Activated T-helper 1 cell treated with anti-CD3 and anti-CD28 coated beads, Interleukin-12 subunit alpha, Interleukin-12 subunit beta, Interleukin-2, Interleukin-4 antibody, amounts not matched to agents 30 ng/mL and 10 ng/mL and 1 ng/mL, durations not matched to agents 14 hours and 24 hours and 36 hours (primary cell): ENCODE data around the gene YARS2. TPM values are rescaled to one million over a fixed set of nuclear protein-coding genes. Genes with fewer than 3 reads are reported as not detected.

ENCODE experiments used
- DNase-seq: peaks from one replicate; pipeline ENCODE4 v3.0.0; 2021; ENCODE audit warnings: low spot score
- H3K27ac Mint-ChIP-seq: one replicate; pipeline ENCODE4 v1.8.0; 2021; ENCODE audit warnings: mild to moderate bottlenecking, mixed read lengths
- H3K27me3 Mint-ChIP-seq: one replicate; pipeline ENCODE4 v1.8.0; 2022; ENCODE audit warnings: mild to moderate bottlenecking, moderate library complexity, mixed read lengths; ENCODE audit not compliant: insufficient read depth
- H3K36me3 Mint-ChIP-seq: one replicate; pipeline ENCODE4 v1.8.0; 2021; ENCODE audit warnings: low read depth, mixed read lengths
- H3K4me1 Mint-ChIP-seq: one replicate; pipeline ENCODE4 v1.8.0; 2021; ENCODE audit warnings: low read depth, mixed read lengths
- H3K4me3 Mint-ChIP-seq: one replicate; pipeline ENCODE4 v1.8.0; 2021; ENCODE audit warnings: mild to moderate bottlenecking, moderate library complexity, mixed read lengths
- H3K9me3 Mint-ChIP-seq: one replicate; pipeline ENCODE4 v1.8.0; 2021; ENCODE audit warnings: mixed read lengths
- intact Hi-C: fragments of 100-400 bp; cut with micrococcal nuclease; formaldehyde crosslinking; loops from one replicate; pipeline ENCODE4 v1.15.1; 2024
- total RNA-seq: library from RNA; stranded (reverse); gene quantifications from 2 replicates; pipeline ENCODE4 v1.2.3, GENCODE V29; 2022

YARS2 gene
- total RNA-seq, result 28.2 and 31.1 TPM in 2 replicates

GRCh38 chr12:32755654-32756475 lies at the start of gene YARS2:
Gene YARS2 (minus strand): TSS chr12:32755897. CDS start chr12:32755874, 23 bp downstream.
- Mint-ChIP-seq H3K36me3 (peaks cover 27% of the 10 kb centered on the region), H3K4me3 (peak within 1 kb of the TSS; percentile 88), H3K9me3 (no peaks in the 10 kb centered on the region), H3K27me3 (no peaks in the 10 kb centered on the region), H3K4me1 (peaks cover 33% of the 10 kb centered on the region), H3K27ac (peak within 1 kb of the TSS; percentile 81)
- intact Hi-C loops, result loop anchor here (1.0 to 5.0 kb wide), 13 partner anchors 49 to 1462 kb away; partner anchors contain the start of genes ALG10, AMN1, BICD1 and DNM1L
- DNase-seq, result peak; percentile 87

- peaks cover 2% of the 10 kb centered on the region for H3K27me3 Mint-ChIP-seq
- intact Hi-C loops, result no loop called here
- no peak for DNase-seq
- H3K27ac Mint-ChIP-seq, result no peak overlapping the region
- no peaks in the 10 kb centered on the region for H3K4me1 Mint-ChIP-seq
- H3K9me3 Mint-ChIP-seq, result peaks cover 6% of the 10 kb centered on the region
- no peaks in the 10 kb centered on the region for H3K36me3 Mint-ChIP-seq
- H3K4me3 Mint-ChIP-seq, result no peak overlapping the region
These were observed 48.6 kb upstream of the YARS2 start for GRCh38 chr12:32804301-32804700.

DNA sequence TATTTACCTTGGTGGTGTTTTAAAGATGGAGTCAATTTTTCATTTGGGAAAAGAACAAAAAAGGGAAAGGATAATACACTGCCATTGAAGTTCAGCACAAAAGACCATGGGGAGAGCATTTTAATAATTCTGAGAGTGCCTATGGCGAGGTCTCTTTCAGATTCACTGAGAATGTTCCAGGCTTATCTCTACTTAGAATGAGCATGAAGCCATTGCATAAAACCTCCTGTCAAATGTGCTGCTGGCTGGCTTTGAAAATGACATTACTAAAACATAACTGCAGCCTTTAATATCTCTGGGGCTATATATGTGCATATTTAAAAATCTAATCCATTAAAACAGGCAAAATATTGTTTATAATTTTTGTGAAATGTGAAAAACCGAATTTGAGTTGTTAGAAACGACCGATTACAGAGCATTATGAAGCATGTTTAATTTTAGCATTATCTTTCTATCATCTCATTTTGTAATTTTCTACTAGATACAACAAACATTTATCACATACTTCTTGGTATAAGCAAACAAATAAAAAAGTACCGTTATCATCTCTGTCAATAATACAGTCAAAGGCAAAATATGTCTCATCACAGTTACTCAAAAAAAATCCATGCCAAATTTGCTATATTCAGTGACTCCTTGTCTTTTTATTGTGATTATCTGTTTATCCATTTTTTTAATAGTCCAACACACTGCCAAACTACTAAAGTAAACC lies 45.7 kb upstream of the YARS2 start:
- H3K27me3 Mint-ChIP-seq, result peaks cover 2% of the 10 kb centered on the region
- no peak overlapping the region for H3K4me3 Mint-ChIP-seq
- intact Hi-C loops, result no loop called here
- no peaks in the 10 kb centered on the region for H3K4me1 Mint-ChIP-seq
- peaks cover under 1% of the 10 kb centered on the region for H3K9me3 Mint-ChIP-seq
- H3K27ac Mint-ChIP-seq, result no peak overlapping the region
- DNase-seq, result no peak
- H3K36me3 Mint-ChIP-seq, result no peaks in the 10 kb centered on the region

- H3K27me3 Mint-ChIP-seq, result peaks cover 2% of the 10 kb centered on the region
- no peaks in the 10 kb centered on the region for H3K4me1 Mint-ChIP-seq
- no peak overlapping the region for H3K4me3 Mint-ChIP-seq
- no peaks in the 10 kb centered on the region for H3K36me3 Mint-ChIP-seq
- H3K9me3 Mint-ChIP-seq, result no peaks in the 10 kb centered on the region
- DNase-seq, result no peak
- H3K27ac Mint-ChIP-seq, result no peak overlapping the region
- intact Hi-C loops, result no loop called here
These were observed 38.6 kb upstream of the YARS2 start for GRCh38 chr12:32794281-32794680.

- intact Hi-C loops, result no loop called here
- H3K9me3 Mint-ChIP-seq, result no peaks in the 10 kb centered on the region
- H3K27ac Mint-ChIP-seq, result no peak overlapping the region
- no peaks in the 10 kb centered on the region for H3K36me3 Mint-ChIP-seq
- no peak overlapping the region for H3K4me3 Mint-ChIP-seq
- peaks cover 2% of the 10 kb centered on the region for H3K27me3 Mint-ChIP-seq
- H3K4me1 Mint-ChIP-seq, result no peaks in the 10 kb centered on the region
- DNase-seq, result no peak
These were observed 34.2 kb upstream of the YARS2 start for GRCh38 chr12:32789916-32790315.

DNA sequence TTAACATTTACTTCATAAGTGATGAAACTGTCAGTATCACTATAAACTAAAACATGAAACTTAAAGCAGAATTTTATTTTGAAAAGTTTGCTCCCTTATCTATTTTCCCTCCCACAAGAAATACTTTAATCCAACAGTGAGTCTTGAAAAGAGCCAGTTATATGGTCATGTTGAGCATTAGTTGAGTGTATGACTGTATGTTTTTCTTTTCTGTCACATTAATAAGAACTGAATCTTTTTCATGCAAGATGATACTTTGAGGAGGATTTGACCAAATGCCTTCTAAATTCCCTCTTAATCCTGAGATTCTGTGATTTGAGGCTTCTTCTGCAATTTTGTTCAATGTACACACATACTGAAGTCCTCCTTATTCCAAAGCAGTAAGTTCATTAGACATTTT lies 33.7 kb upstream of the YARS2 start:
- Mint-ChIP-seq H3K36me3 (no peaks in the 10 kb centered on the region), H3K4me1 (no peaks in the 10 kb centered on the region), H3K9me3 (no peaks in the 10 kb centered on the region), H3K4me3 (no peak overlapping the region), H3K27ac (no peak overlapping the region), H3K27me3 (peaks cover 2% of the 10 kb centered on the region)
- intact Hi-C loops, result no loop called here
- DNase-seq, result no peak

- H3K36me3 Mint-ChIP-seq, result no peaks in the 10 kb centered on the region
- intact Hi-C loops, result no loop called here
- no peaks in the 10 kb centered on the region for H3K4me1 Mint-ChIP-seq
- no peak for DNase-seq
- no peak overlapping the region for H3K27ac Mint-ChIP-seq
- no peak overlapping the region for H3K4me3 Mint-ChIP-seq
- H3K9me3 Mint-ChIP-seq, result no peaks in the 10 kb centered on the region
- peaks cover 2% of the 10 kb centered on the region for H3K27me3 Mint-ChIP-seq
These were observed 32.7 kb upstream of the YARS2 start for GRCh38 chr12:32788405-32788804.

- intact Hi-C loops, result no loop called here
- H3K4me1 Mint-ChIP-seq, result no peaks in the 10 kb centered on the region
- H3K27me3 Mint-ChIP-seq, result peaks cover 7% of the 10 kb centered on the region
- no peak for DNase-seq
- H3K4me3 Mint-ChIP-seq, result no peak overlapping the region
- no peaks in the 10 kb centered on the region for H3K36me3 Mint-ChIP-seq
- H3K27ac Mint-ChIP-seq, result no peak overlapping the region
- no peaks in the 10 kb centered on the region for H3K9me3 Mint-ChIP-seq
These were observed 29.9 kb upstream of the YARS2 start for GRCh38 chr12:32785557-32785956.

- no peaks in the 10 kb centered on the region for H3K9me3 Mint-ChIP-seq
- H3K27me3 Mint-ChIP-seq, result peaks cover 5% of the 10 kb centered on the region
- H3K4me1 Mint-ChIP-seq, result no peaks in the 10 kb centered on the region
- DNase-seq, result no peak
- H3K36me3 Mint-ChIP-seq, result no peaks in the 10 kb centered on the region
- intact Hi-C loops, result no loop called here
- H3K27ac Mint-ChIP-seq, result no peak overlapping the region
- H3K4me3 Mint-ChIP-seq, result no peak overlapping the region
These were observed 27.3 kb upstream of the YARS2 start for GRCh38 chr12:32783029-32783428.

- H3K4me3 Mint-ChIP-seq, result no peak overlapping the region
- peaks cover 5% of the 10 kb centered on the region for H3K27me3 Mint-ChIP-seq
- no peak overlapping the region for H3K27ac Mint-ChIP-seq
- H3K36me3 Mint-ChIP-seq, result no peaks in the 10 kb centered on the region
- no peaks in the 10 kb centered on the region for H3K4me1 Mint-ChIP-seq
- no peaks in the 10 kb centered on the region for H3K9me3 Mint-ChIP-seq
- DNase-seq, result no peak
- intact Hi-C loops, result no loop called here
These were observed 24.4 kb upstream of the YARS2 start for GRCh38 chr12:32780071-32780470.

DNA sequence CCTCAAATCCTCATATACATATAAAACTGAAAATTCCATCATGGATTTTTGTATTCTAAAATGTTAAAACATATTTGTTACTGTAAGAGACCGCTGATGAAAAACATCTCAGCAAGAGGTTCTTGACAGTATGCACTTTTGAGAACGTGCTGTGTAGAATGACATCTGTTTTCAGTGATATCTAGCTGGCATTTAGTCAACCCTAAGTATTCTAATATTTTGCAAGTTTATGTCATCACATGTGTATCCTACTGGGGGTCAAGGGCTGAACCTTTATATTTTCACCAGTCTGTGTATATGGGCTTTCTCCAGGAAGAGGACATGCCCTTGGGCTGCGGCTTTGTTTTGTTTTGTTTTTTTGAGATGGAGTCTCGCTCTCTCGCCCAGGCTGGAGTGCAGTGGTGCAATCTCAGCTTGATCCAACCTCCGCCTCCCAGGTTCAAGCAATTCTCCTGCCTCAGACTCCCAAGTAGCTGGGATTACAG lies 22.0 kb upstream of the YARS2 start:
- peaks cover 8% of the 10 kb centered on the region for H3K27me3 Mint-ChIP-seq
- no peak overlapping the region for H3K4me3 Mint-ChIP-seq
- DNase-seq, result no peak
- H3K36me3 Mint-ChIP-seq, result no peaks in the 10 kb centered on the region
- intact Hi-C loops, result no loop called here
- no peaks in the 10 kb centered on the region for H3K9me3 Mint-ChIP-seq
- H3K4me1 Mint-ChIP-seq, result no peaks in the 10 kb centered on the region
- H3K27ac Mint-ChIP-seq, result no peak overlapping the region

GRCh38 chr12:32777159-32777558 lies 21.5 kb upstream of the YARS2 start:
- DNase-seq, result no peak
- H3K4me1 Mint-ChIP-seq, result no peaks in the 10 kb centered on the region
- no peak overlapping the region for H3K4me3 Mint-ChIP-seq
- peaks cover 5% of the 10 kb centered on the region for H3K27me3 Mint-ChIP-seq
- intact Hi-C loops, result no loop called here
- H3K27ac Mint-ChIP-seq, result no peak overlapping the region
- H3K36me3 Mint-ChIP-seq, result no peaks in the 10 kb centered on the region
- H3K9me3 Mint-ChIP-seq, result no peaks in the 10 kb centered on the region

DNA sequence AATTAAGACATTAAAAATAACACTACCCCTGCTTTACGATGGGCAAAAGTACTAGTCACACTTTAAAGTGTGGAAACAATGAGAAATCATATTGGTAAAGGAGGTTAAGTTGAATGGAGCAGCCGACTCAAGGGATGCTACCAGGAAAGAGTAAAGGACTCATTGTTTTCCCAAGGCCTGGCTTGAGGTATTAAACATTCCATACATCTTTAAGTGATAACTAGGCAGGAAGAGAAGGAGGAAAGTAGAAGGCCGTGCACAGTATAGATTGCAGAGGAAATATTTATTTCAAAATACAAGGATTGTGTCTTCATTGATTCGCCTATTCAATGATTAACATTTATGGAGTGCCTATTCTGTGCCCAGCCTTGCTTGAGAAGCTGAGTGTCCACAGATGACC lies 20.6 kb upstream of the YARS2 start:
- H3K27ac Mint-ChIP-seq, result no peak overlapping the region
- no peak overlapping the region for H3K4me3 Mint-ChIP-seq
- no peak for DNase-seq
- H3K4me1 Mint-ChIP-seq, result no peaks in the 10 kb centered on the region
- peaks cover 5% of the 10 kb centered on the region for H3K27me3 Mint-ChIP-seq
- H3K36me3 Mint-ChIP-seq, result no peaks in the 10 kb centered on the region
- H3K9me3 Mint-ChIP-seq, result no peaks in the 10 kb centered on the region
- intact Hi-C loops, result no loop called here
